ENCODE results near the gene TMCO1.
"Not testable (repeated sequence)": the region's sequence is repeated elsewhere in the genome, so short reads cannot be mapped to it uniquely, and the experiment has no call there.

TMCO1 gene

GRCh38 chr1:165747632-165748447 is 20.8 kb downstream of the TMCO1 start:
- TF ChIP-seq ARNTL (CRISPR knock-in tag; IDR thresholded peaks at IDR 0.05; ENCODE audit: borderline replicate concordance, low read depth) (no peak), ZNF8 (CRISPR knock-in tag; IDR thresholded peaks at IDR 0.05) (no peak), CSDC2 (CRISPR knock-in tag; IDR thresholded peaks at IDR 0.05) (no peak), ZFP30 (CRISPR knock-in tag; IDR thresholded peaks at IDR 0.05) (no peak), SNAI2 (CRISPR knock-in tag; IDR thresholded peaks at IDR 0.05) (no peak), GLIS3 (CRISPR knock-in tag; IDR thresholded peaks at IDR 0.05) (no peak), CREB5 (CRISPR knock-in tag; IDR thresholded peaks at IDR 0.05; ENCODE audit: low read depth) (no peak), RARB (CRISPR knock-in tag; IDR thresholded peaks at IDR 0.05) (no peak), ISL1 (CRISPR knock-in tag; IDR thresholded peaks at IDR 0.05) (no peak), OSR1 (CRISPR knock-in tag; IDR thresholded peaks at IDR 0.05) (no peak)
- TF ChIP-seq, protein P1, sequence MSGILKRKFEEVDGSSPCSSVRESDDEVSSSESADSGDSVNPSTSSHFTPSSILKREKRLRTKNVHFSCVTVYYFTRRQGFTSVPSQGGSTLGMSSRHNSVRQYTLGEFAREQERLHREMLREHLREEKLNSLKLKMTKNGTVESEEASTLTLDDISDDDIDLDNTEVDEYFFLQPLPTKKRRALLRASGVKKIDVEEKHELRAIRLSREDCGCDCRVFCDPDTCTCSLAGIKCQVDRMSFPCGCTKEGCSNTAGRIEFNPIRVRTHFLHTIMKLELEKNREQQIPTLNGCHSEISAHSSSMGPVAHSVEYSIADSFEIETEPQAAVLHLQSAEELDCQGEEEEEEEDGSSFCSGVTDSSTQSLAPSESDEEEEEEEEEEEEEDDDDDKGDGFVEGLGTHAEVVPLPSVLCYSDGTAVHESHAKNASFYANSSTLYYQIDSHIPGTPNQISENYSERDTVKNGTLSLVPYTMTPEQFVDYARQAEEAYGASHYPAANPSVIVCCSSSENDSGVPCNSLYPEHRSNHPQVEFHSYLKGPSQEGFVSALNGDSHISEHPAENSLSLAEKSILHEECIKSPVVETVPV (CRISPR knock-in tag; IDR thresholded peaks at IDR 0.05), result no peak
- ATAC-seq, result no peak

DNA sequence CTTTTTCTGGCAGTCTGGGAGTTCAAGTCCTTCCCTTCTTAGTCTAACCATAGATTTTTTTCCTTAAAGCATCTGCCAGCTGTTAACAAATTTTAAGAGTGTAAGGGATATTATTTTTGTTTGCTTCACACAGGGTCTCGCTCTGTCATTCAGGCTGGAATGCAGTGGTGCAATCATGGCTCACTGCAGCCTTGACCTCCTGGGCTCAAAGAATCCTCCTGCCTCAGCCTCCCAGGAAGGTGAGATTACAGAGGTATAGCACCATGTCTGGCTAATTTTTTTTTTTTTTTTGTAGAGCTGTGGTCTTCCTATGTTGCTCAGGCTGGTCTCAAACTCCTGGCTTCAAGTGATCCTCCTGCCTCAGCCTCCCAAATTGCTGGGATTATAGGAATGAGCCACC is 23.8 kb downstream of the TMCO1 start:
- not testable (repeated sequence) for ATAC-seq

- no peak for ATAC-seq
- no peak for TF ChIP-seq TOX (CRISPR knock-in tag; IDR thresholded peaks at IDR 0.05; ENCODE audit: borderline replicate concordance)
- TF ChIP-seq, protein P2, sequence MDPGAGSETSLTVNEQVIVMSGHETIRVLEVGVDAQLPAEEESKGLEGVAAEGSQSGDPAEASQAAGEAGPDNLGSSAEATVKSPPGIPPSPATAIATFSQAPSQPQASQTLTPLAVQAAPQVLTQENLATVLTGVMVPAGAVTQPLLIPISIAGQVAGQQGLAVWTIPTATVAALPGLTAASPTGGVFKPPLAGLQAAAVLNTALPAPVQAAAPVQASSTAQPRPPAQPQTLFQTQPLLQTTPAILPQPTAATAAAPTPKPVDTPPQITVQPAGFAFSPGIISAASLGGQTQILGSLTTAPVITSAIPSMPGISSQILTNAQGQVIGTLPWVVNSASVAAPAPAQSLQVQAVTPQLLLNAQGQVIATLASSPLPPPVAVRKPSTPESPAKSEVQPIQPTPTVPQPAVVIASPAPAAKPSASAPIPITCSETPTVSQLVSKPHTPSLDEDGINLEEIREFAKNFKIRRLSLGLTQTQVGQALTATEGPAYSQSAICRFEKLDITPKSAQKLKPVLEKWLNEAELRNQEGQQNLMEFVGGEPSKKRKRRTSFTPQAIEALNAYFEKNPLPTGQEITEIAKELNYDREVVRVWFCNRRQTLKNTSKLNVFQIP (CRISPR knock-in tag; IDR thresholded peaks at IDR 0.05; ENCODE audit: borderline replicate concordance, low read depth), result no peak
- no peak for TF ChIP-seq CSDC2 (CRISPR knock-in tag; IDR thresholded peaks at IDR 0.05)
- TF ChIP-seq ZNF8 (CRISPR knock-in tag; IDR thresholded peaks at IDR 0.05), result no peak
- TF ChIP-seq, protein P1 (CRISPR knock-in tag; IDR thresholded peaks at IDR 0.05), result no peak
Observed at GRCh38 chr1:165742194-165742593, 26.5 kb downstream of the TMCO1 start.

DNA sequence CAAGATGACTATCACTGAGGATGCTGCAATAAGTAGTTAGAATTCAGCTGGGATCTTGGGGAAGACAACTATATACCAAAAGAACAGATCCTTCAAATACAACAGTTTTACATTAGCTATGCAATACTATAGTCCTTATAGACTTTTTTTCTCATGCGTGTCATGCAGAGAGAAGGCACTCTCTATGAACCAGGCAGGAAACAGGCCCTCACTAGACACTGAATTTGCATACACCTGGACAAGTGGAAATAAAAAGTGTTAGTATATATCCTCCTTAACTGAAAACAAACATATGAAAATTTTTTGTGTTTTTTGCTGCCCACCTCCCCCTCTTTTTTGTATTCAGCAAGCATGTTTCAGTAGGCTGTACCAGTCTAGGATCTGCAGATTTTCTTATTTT is 29.9 kb downstream of the TMCO1 start:
- no peak for ATAC-seq
- TF ChIP-seq TOX (CRISPR knock-in tag; IDR thresholded peaks at IDR 0.05; ENCODE audit: borderline replicate concordance) (no peak), GLIS3 (CRISPR knock-in tag; IDR thresholded peaks at IDR 0.05) (no peak), ZNF8 (CRISPR knock-in tag; IDR thresholded peaks at IDR 0.05) (no peak)

DNA sequence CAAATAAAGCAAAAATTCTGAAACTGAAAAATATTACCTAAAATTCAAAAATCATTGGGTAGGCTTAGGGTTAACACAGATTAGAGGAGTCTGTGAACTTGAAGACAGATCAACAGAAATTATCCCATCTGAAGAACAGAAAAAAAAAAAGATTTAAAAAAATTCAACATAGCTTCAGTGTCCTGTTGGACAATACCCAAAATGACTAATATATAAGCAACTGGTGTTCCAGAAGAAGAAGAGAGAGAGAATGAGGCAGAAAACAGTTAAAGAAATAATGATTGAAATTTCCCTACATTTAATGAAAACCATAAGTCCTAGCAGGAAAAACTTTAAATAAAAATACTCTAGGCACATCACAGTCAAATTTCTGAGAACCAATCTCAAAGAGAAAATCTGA is 31.5 kb downstream of the TMCO1 start:
- no peak for ATAC-seq
- TF ChIP-seq BACH2 (CRISPR knock-in tag; IDR thresholded peaks at IDR 0.05; ENCODE audit: borderline replicate concordance) (no peak), RARB (CRISPR knock-in tag; IDR thresholded peaks at IDR 0.05) (no peak), ZC3H10 (CRISPR knock-in tag; IDR thresholded peaks at IDR 0.05) (no peak), CREB5 (CRISPR knock-in tag; IDR thresholded peaks at IDR 0.05; ENCODE audit: low read depth) (no peak), CSDC2 (CRISPR knock-in tag; IDR thresholded peaks at IDR 0.05) (no peak), PATZ1 (CRISPR knock-in tag; IDR thresholded peaks at IDR 0.05; ENCODE audit: borderline replicate concordance) (no peak), ZFP3 (CRISPR knock-in tag; IDR thresholded peaks at IDR 0.05) (no peak), PPARA (CRISPR knock-in tag; IDR thresholded peaks at IDR 0.05; ENCODE audit: borderline replicate concordance) (no peak), OSR1 (CRISPR knock-in tag; IDR thresholded peaks at IDR 0.05) (no peak), TOX (CRISPR knock-in tag; IDR thresholded peaks at IDR 0.05; ENCODE audit: borderline replicate concordance) (no peak), TCF4 (CRISPR knock-in tag; IDR thresholded peaks at IDR 0.05; ENCODE audit: borderline replicate concordance) (no peak), ZNF565 (CRISPR knock-in tag; conservative IDR thresholded peaks at IDR 0.05; ENCODE audit: low read depth) (no peak)
- TF ChIP-seq, protein P1 (CRISPR knock-in tag; IDR thresholded peaks at IDR 0.05), result no peak
- TF ChIP-seq, protein P2 (CRISPR knock-in tag; IDR thresholded peaks at IDR 0.05; ENCODE audit: borderline replicate concordance, low read depth), result no peak
